H9 (cell line): Measurements from ENCODE around the gene TMCC2. TPM values are rescaled to one million over a fixed set of nuclear protein-coding genes. Genes with fewer than 3 reads are reported as not detected.
"Not testable (repeated sequence)": the region's sequence is repeated elsewhere in the genome, so short reads cannot be mapped to it uniquely, and the experiment has no call there.

Source experiments
- DNase-seq: peaks from one replicate; pipeline ENCODE4 v3.0.0-alpha.2; 2017
- H2AFZ ChIP-seq: one replicate; pipeline ENCODE4 v1.6.1; 2013; ENCODE audit warnings: mild to moderate bottlenecking, low read length, control low read depth, moderate library complexity
- H2AK5ac ChIP-seq: 2 replicates; pipeline ENCODE4 v1.6.1; 2013; ENCODE audit warnings: low read length, control low read depth, mixed read lengths; ENCODE audit not compliant: insufficient read length
- H2BK120ac ChIP-seq: one replicate; pipeline ENCODE4 v1.6.1; 2013; ENCODE audit warnings: low read depth, mild to moderate bottlenecking, low read length, control low read depth, inconsistent platforms; ENCODE audit not compliant: poor library complexity, severe bottlenecking
- H2BK12ac ChIP-seq: 2 replicates; pipeline ENCODE4 v1.6.1; 2013; ENCODE audit warnings: low read length, control low read depth, mixed read lengths, low read depth; ENCODE audit not compliant: insufficient read length
- H2BK15ac ChIP-seq: 2 replicates; pipeline ENCODE4 v1.6.1; 2013; ENCODE audit warnings: low read depth, low read length, control low read depth
- H2BK20ac ChIP-seq: one replicate; pipeline ENCODE4 v1.6.1; 2013; ENCODE audit warnings: low read depth, mild to moderate bottlenecking, low read length, control low read depth, inconsistent platforms; ENCODE audit not compliant: poor library complexity, severe bottlenecking
- H2BK5ac ChIP-seq: 2 replicates; pipeline ENCODE4 v1.6.1; 2013; ENCODE audit warnings: low read length, control low read depth, mixed read lengths; ENCODE audit not compliant: insufficient read length
- H3K14ac ChIP-seq: 2 replicates; pipeline ENCODE4 v1.6.1; 2013; ENCODE audit warnings: low read length, control low read depth; ENCODE audit not compliant: insufficient read depth
- H3K18ac ChIP-seq: 2 replicates; pipeline ENCODE4 v1.6.1; 2013; ENCODE audit warnings: low read depth, mild to moderate bottlenecking, mixed read lengths, low read length, control low read depth; ENCODE audit not compliant: insufficient read length
- H3K23ac ChIP-seq: 2 replicates; pipeline ENCODE4 v1.6.1; 2013; ENCODE audit warnings: low read length, control low read depth, mixed read lengths, low read depth; ENCODE audit not compliant: insufficient read length
- H3K23me2 ChIP-seq: 2 replicates; pipeline ENCODE4 v1.6.1; 2013; ENCODE audit warnings: low read depth, mild to moderate bottlenecking, mixed read lengths, low read length, control low read depth; ENCODE audit not compliant: insufficient read length, poor library complexity, severe bottlenecking
- H3K27ac ChIP-seq: 2 replicates; pipeline ENCODE4 v1.5.1; 2013; ENCODE audit warnings: low read length, control low read depth, mixed read lengths, low read depth; ENCODE audit not compliant: insufficient read length
- H3K27me3 ChIP-seq: 2 replicates; pipeline ENCODE4 v1.6.1; 2013; ENCODE audit warnings: low read length, control low read depth, inconsistent platforms; ENCODE audit not compliant: insufficient read depth
- H3K4ac ChIP-seq: 2 replicates; pipeline ENCODE4 v1.6.1; 2013; ENCODE audit warnings: low read depth, mild to moderate bottlenecking, control low read depth, inconsistent platforms, low read length, moderate library complexity
- H3K4me1 ChIP-seq: 2 replicates; pipeline ENCODE4 v1.6.1; 2013; ENCODE audit warnings: low read length, control low read depth, inconsistent platforms; ENCODE audit not compliant: insufficient read depth
- H3K4me2 ChIP-seq: 2 replicates; pipeline ENCODE4 v1.6.1; 2013; ENCODE audit warnings: low read length, control low read depth, mixed read lengths; ENCODE audit not compliant: insufficient read length, insufficient read depth
- H3K56ac ChIP-seq: 2 replicates; pipeline ENCODE4 v1.6.1; 2013; ENCODE audit warnings: low read depth, mild to moderate bottlenecking, mixed read lengths, low read length, control low read depth; ENCODE audit not compliant: insufficient read length
- H3K79me1 ChIP-seq: 2 replicates; pipeline ENCODE4 v1.6.1; 2013; ENCODE audit warnings: low read depth, mild to moderate bottlenecking, moderate library complexity, low read length, control low read depth, inconsistent platforms; ENCODE audit not compliant: insufficient read depth, poor library complexity, severe bottlenecking
- H3K79me2 ChIP-seq: 2 replicates; pipeline ENCODE4 v1.6.1; 2013; ENCODE audit warnings: low read length, control low read depth, inconsistent platforms; ENCODE audit not compliant: insufficient read depth
- H3K9ac ChIP-seq: 2 replicates; pipeline ENCODE4 v1.6.1; 2013; ENCODE audit warnings: low read length, control low read depth, mixed read lengths; ENCODE audit not compliant: insufficient read length; ENCODE audit errors: extremely low read depth
- H3K9me3 ChIP-seq: one replicate; pipeline ENCODE4 v1.6.1; 2013; ENCODE audit warnings: low read depth, low read length, inconsistent platforms; ENCODE audit not compliant: control insufficient read depth
- H3T11ph ChIP-seq: one replicate; pipeline ENCODE4 v1.6.1; 2013; ENCODE audit warnings: mild to moderate bottlenecking, low read length, control low read depth, inconsistent platforms
- H4K20me1 ChIP-seq: one replicate; pipeline ENCODE4 v1.6.1; 2013; ENCODE audit not compliant: control insufficient read depth, insufficient read length, insufficient read depth
- H4K5ac ChIP-seq: 2 replicates; pipeline ENCODE4 v1.6.1; 2013; ENCODE audit warnings: low read depth, mild to moderate bottlenecking, mixed read lengths, low read length, control low read depth; ENCODE audit not compliant: insufficient read length
- H4K8ac ChIP-seq: replicated peaks from 2 replicates; pipeline ENCODE4 v1.6.1; 2013; ENCODE audit warnings: low read length, control low read depth, mixed read lengths, low read depth; ENCODE audit not compliant: insufficient read length
- H4K91ac ChIP-seq: 2 replicates; pipeline ENCODE4 v1.6.1; 2013; ENCODE audit warnings: low read depth, mild to moderate bottlenecking, moderate library complexity, mixed read lengths, low read length, control low read depth; ENCODE audit not compliant: insufficient read length
- H3K27ac Mint-ChIP-seq, 3 experiments: 2 replicates in 2 of 3; 3 replicates in 1 of 3; pipeline ENCODE4 v1.8.0; 2020 to 2021; ENCODE audit warnings: mixed read lengths in 3 of 3, mild to moderate bottlenecking in 1 of 3, moderate library complexity in 1 of 3
- H3K27me3 Mint-ChIP-seq: 2 replicates; pipeline ENCODE4 v1.8.0; 2021; ENCODE audit warnings: low read depth, mild to moderate bottlenecking, moderate library complexity, mixed read lengths
- H3K36me3 Mint-ChIP-seq, 3 experiments: 2 replicates in 2 of 3; 3 replicates in 1 of 3; pipeline ENCODE4 v1.8.0; 2020 to 2021; ENCODE audit warnings: low read depth in 3 of 3, mixed read lengths in 3 of 3; ENCODE audit not compliant: insufficient read depth in 1 of 3
- H3K4me1 Mint-ChIP-seq, 2 experiments: 2 replicates each; pipeline ENCODE4 v1.8.0; 2020; ENCODE audit warnings: mixed read lengths in 2 of 2
- H3K4me3 Mint-ChIP-seq, 2 experiments: 2 replicates in 1 of 2; 3 replicates in 1 of 2; pipeline ENCODE4 v1.8.0; 2020 to 2021; ENCODE audit warnings: mild to moderate bottlenecking in 2 of 2, mixed read lengths in 2 of 2, moderate library complexity in 1 of 2
- H3K9me3 Mint-ChIP-seq, 2 experiments: 2 replicates in 1 of 2; 3 replicates in 1 of 2; pipeline ENCODE4 v1.8.0; 2020; ENCODE audit warnings: mild to moderate bottlenecking in 2 of 2, mixed read lengths in 2 of 2, moderate library complexity in 1 of 2
- whole genome bisulfite sequencing: extraction: QIAGEN DNeasy Blood & Tissue Kit; methylation state at CpG from one replicate; pipeline ENCODE4 v1.1.7; 2013; ENCODE audit warnings: missing lambda C conversion rate, low lambda C conversion rate, mixed read lengths; ENCODE audit not compliant: insufficient read length; ENCODE audit errors: extremely low coverage; 5-methylcytosine and 5-hydroxymethylcytosine counted together
- total RNA-seq: library from RNA; stranded (reverse); gene quantifications from 2 replicates; pipeline ENCODE4 v1.2.1, GENCODE V29; 2021
- TF ChIP-seq, protein P1 (sequence below): fragments of 200-600 bp; sonication (generic); conservative IDR thresholded peaks from 3 replicates; pipeline ENCODE4 v1.8.0; 2021; ENCODE audit warnings: antibody characterized with exemption, mild to moderate bottlenecking

The TMCC2 gene
- total RNA-seq, 1 experiment from 2014 or later, result 11.7 TPM

DNA sequence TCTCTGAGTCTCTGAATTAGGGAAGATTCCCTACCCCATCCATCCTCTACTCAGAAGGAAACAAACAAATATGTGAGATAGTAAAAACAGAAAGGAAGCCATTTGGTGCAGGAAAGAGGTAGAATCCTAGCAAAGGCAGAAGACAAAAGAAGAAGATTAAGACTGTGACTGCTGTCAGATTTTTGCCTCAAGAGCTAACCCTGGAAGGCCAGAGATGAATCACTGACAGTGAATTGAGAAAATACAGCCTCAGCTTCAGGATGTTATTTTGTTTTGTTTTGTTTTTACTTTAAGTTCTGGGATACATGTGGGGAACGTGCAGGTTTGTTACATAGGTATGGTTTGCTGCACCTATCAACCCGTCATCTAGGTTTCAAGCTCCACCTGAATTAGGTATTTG, 47.9 kb upstream of the TMCC2 start:
- Mint-ChIP-seq H3K27ac (no peak overlapping the region), H3K9me3 (no peaks in the 10 kb centered on the region), H3K4me1 (peaks cover 0 to 7% of the 10 kb centered on the region in 2 experiments; a peak in 3 of 4 replicates), H3K36me3 (peaks cover 1 to 10% (median 8%) of the 10 kb centered on the region in 3 experiments; a peak in 5 of 7 replicates), H3K27me3 (no peaks in the 10 kb centered on the region), H3K4me3 (no peak overlapping the region)
- Histone ChIP-seq H2BK20ac (no peak overlapping the region), H3K56ac (no peak overlapping the region), H3K4ac (no peak overlapping the region), H2AFZ (no peak overlapping the region), H2BK15ac (no peak overlapping the region), H3K18ac (no peak overlapping the region), H3K23me2 (no peaks in the 10 kb centered on the region), H2BK12ac (no peak overlapping the region), H3K23ac (no peak overlapping the region), H3K9me3 (no peaks in the 10 kb centered on the region), H3K27ac (no peak overlapping the region), H2AK5ac (no peak overlapping the region), H2BK120ac (no peak overlapping the region), H3K4me1 (no peaks in the 10 kb centered on the region), H3K79me2 (no peaks in the 10 kb centered on the region), H3K4me2 (no peak overlapping the region), H3K27me3 (no peaks in the 10 kb centered on the region), H4K20me1 (no peaks in the 10 kb centered on the region), H3T11ph (no peak overlapping the region), H3K14ac (no peak overlapping the region), H4K91ac (no peak overlapping the region), H3K9ac (no peak overlapping the region), H4K5ac (no peak overlapping the region), H2BK5ac (no peak overlapping the region), H3K79me1 (no peaks in the 10 kb centered on the region), H4K8ac (no peak overlapping the region)
- TF ChIP-seq, protein P1, sequence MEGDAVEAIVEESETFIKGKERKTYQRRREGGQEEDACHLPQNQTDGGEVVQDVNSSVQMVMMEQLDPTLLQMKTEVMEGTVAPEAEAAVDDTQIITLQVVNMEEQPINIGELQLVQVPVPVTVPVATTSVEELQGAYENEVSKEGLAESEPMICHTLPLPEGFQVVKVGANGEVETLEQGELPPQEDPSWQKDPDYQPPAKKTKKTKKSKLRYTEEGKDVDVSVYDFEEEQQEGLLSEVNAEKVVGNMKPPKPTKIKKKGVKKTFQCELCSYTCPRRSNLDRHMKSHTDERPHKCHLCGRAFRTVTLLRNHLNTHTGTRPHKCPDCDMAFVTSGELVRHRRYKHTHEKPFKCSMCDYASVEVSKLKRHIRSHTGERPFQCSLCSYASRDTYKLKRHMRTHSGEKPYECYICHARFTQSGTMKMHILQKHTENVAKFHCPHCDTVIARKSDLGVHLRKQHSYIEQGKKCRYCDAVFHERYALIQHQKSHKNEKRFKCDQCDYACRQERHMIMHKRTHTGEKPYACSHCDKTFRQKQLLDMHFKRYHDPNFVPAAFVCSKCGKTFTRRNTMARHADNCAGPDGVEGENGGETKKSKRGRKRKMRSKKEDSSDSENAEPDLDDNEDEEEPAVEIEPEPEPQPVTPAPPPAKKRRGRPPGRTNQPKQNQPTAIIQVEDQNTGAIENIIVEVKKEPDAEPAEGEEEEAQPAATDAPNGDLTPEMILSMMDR, result no peak
- DNase-seq, result no peak
- WGBS, result no CpG with 5 or more reads among the region's 2 CpGs

DNA sequence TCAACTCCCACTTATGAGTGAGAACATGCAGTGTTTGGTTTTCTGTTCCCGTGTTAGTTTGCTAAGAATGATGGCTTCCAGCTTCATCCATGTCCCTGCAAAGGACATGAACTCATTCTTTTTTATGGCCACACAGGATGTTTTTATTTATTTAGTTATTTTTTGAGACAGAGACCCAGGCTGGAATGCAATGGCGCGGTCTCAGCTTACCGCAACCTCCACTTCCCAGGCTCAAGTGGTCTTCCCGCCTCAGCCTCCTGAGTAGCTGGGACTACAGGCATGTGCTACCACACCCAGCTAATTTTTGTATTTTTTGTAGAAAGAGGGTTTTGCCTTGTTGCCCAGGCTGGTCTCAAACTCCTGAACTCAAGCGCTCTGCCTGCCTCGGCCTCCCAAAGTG, 47.4 kb upstream of the TMCC2 start:
- not testable (repeated sequence) for H3K4me1 Mint-ChIP-seq, H4K20me1 ChIP-seq, H3K4me3 Mint-ChIP-seq, H3K18ac ChIP-seq, H2BK5ac ChIP-seq, H3K23me2 ChIP-seq, H3T11ph ChIP-seq, H2AFZ ChIP-seq, H3K4me1 ChIP-seq, H3K27ac Mint-ChIP-seq, H3K9me3 Mint-ChIP-seq, H4K8ac ChIP-seq, H3K27me3 ChIP-seq, H3K79me1 ChIP-seq, H3K56ac ChIP-seq, H4K5ac ChIP-seq, H3K14ac ChIP-seq, H2BK120ac ChIP-seq, H3K9ac ChIP-seq, H3K36me3 Mint-ChIP-seq, H2AK5ac ChIP-seq, DNase-seq, H3K23ac ChIP-seq, H3K9me3 ChIP-seq, H4K91ac ChIP-seq, H3K27me3 Mint-ChIP-seq, H3K79me2 ChIP-seq, H3K4ac ChIP-seq, H3K27ac ChIP-seq, H2BK20ac ChIP-seq, H2BK12ac ChIP-seq, H2BK15ac ChIP-seq, H3K4me2 ChIP-seq
- WGBS, result no CpG with 5 or more reads among the region's 7 CpGs
